ENCODE results near the gene SYT1. TPM values are rescaled to one million over a fixed set of nuclear protein-coding genes. Genes with fewer than 3 reads are reported as not detected.

SYT1 gene
- total and polyA plus RNA-seq, 2 donors (not counting 1 experiment from before 2014, with no cell fraction given) = 0.60 to 1.3 TPM

DNA sequence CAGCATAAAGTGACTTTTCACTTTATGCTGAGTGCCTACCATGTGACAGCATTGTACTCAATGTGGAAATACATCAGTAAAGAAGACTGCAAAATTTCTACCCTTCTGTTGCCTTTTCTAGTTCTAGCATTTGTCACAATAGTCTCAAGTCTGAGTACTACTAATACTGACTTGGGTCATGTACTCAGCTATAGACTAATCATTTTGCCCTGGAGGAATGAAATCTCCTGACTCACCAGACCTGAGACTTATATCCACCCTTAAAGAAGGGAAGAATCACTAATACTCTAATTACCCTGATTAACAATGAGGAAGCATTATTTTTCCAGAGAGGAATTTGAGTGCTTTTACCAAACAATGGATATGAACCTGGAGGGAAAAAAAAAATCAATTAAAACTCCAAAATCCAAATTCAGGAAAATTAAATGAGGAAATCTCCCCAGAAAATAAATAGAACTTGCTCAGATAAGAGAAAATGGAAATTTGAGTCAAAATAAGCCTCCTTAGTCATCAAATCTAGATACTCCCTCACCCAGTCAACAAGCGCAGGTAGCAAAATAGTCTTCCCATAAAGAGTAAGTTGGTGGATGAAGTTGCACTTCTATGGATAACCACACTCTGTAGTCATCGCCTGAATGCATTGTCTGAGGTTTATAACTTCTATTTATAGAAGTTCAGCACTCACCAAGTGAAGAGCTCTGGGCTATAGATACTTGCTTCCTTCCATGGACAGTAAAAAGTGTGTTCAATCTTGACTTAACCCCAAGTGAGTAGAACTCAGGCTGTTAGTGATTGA is 386.6 kb downstream of the SYT1 start:
- Histone ChIP-seq H3K9me3 (ENCODE audit: control extremely low read depth in 1 of 3, control insufficient read depth in 2 of 3, insufficient read depth in 1 of 3, low read length in 2 of 3) (no peaks in the 10 kb centered on the region), H3K79me2 (ENCODE audit: control insufficient read depth, insufficient read depth, low read length) (no peaks in the 10 kb centered on the region)
- H3K4me3 Mint-ChIP-seq = no peak overlapping the region

More for the DNA sequence above, 386.6 kb downstream of the SYT1 start:
- Mint-ChIP-seq H3K27ac (no peak overlapping the region), H3K4me1 (no peaks in the 10 kb centered on the region), H3K9me3 (ENCODE audit: insufficient read depth) (no peaks in the 10 kb centered on the region), H3K27me3 (no peaks in the 10 kb centered on the region)
- Histone ChIP-seq H3K27me3 (replicated peaks in 1 of 4; ENCODE audit: control extremely low read depth in 1 of 4, control insufficient read depth in 3 of 4, insufficient read depth in 4 of 4, low read length in 3 of 4) (no peaks in the 10 kb centered on the region), H3K36me3 (replicated peaks in 1 of 2; ENCODE audit: control extremely low read depth in 1 of 2, control insufficient read depth in 1 of 2, extremely low read depth in 1 of 2, insufficient read depth in 2 of 2, low read length in 1 of 2) (no peaks in the 10 kb centered on the region), H3K9ac (ENCODE audit: low read length) (no peak overlapping the region), H2AFZ (ENCODE audit: insufficient read depth, low read depth, low read length, poor library complexity, severe bottlenecking) (no peak overlapping the region), H3K4me2 (replicated peaks; ENCODE audit: low read depth, low read length, poor library complexity, severe bottlenecking) (no peak overlapping the region), H3K4me1 (ENCODE audit: control insufficient read depth in 2 of 2, insufficient read depth in 2 of 2, low read length in 2 of 2) (no peaks in the 10 kb centered on the region), H4K20me1 (ENCODE audit: control insufficient read depth, insufficient read depth, low read length, poor library complexity, severe bottlenecking) (no peaks in the 10 kb centered on the region), H3K27ac (ENCODE audit: low read length in 2 of 2) (no peak overlapping the region), H3K4me3 (ENCODE audit: control extremely low read depth in 1 of 5, extremely low read depth in 1 of 5, insufficient read depth in 1 of 5, low read depth in 2 of 5, low read length in 4 of 5) (no peak overlapping the region)
- DNase-seq = no peak
- POLR2A ChIA-PET = no interaction called here
- CTCF ChIA-PET = no interaction called here
- intact Hi-C loops (cut with micrococcal nuclease) = no loop called here
- ATAC-seq (ENCODE audit: low read depth) = no peak
- TF ChIP-seq, protein P1, sequence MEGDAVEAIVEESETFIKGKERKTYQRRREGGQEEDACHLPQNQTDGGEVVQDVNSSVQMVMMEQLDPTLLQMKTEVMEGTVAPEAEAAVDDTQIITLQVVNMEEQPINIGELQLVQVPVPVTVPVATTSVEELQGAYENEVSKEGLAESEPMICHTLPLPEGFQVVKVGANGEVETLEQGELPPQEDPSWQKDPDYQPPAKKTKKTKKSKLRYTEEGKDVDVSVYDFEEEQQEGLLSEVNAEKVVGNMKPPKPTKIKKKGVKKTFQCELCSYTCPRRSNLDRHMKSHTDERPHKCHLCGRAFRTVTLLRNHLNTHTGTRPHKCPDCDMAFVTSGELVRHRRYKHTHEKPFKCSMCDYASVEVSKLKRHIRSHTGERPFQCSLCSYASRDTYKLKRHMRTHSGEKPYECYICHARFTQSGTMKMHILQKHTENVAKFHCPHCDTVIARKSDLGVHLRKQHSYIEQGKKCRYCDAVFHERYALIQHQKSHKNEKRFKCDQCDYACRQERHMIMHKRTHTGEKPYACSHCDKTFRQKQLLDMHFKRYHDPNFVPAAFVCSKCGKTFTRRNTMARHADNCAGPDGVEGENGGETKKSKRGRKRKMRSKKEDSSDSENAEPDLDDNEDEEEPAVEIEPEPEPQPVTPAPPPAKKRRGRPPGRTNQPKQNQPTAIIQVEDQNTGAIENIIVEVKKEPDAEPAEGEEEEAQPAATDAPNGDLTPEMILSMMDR (IDR thresholded peaks at IDR 0.05) = no peak
- TF ChIP-seq EZH2 (IDR thresholded peaks at IDR 0.05; ENCODE audit: borderline replicate concordance, insufficient read depth, low read depth, low read length, poor library complexity, severe bottlenecking) = no peak
- WGBS (ENCODE audit: insufficient coverage) = no CpG with 5 or more reads among the region's 2 CpGs

Data from B cell (primary cell).